Measurements from ENCODE around the gene TMA7.
A peak's percentile ranks its signal among the peaks of the same experiment; 100 is the strongest.
"Not testable (repeated sequence)": the region's sequence is repeated elsewhere in the genome, so short reads cannot be mapped to it uniquely, and the experiment has no call there.

Gene TMA7

DNA sequence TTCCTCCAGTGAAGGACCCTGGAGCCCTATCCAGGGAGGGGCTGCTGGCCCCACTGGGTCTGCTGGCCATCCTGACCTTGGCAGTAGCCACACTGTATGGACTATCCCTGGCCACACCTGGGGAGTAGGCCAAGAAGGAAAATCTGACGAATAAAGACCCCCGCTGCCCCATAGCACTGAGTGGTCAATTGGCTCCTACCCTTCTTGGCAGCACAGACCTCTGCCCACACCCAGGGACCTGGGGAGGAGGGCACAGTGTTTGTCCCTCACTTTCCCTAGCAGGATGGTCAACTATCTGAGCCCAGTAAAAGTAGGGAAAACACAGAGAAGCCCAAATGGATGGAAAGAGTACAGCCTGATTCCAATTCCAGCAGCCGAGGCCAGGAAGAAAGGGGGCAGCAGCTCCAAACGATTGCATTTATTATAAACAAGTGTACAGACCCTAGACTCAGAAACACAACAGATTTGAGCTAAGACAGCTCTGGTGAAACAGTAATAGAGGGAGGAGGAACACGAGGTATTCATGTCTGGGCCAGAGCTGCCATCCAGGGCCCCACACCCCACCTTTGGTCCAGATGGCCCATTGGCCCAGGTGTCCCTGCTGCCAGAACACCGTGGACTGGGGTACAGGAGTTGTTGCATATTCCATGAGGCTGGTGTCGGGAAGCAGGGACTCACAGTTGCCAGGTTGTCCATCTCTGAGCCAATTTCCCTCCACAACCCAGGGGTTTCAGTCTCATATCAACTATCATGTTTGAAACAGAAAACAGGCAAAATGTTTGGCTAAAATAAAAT lies 27.6 kb downstream of the TMA7 start:
- no peak for DNase-seq (ENCODE audit: low read depth in 2 of 2)

DNA sequence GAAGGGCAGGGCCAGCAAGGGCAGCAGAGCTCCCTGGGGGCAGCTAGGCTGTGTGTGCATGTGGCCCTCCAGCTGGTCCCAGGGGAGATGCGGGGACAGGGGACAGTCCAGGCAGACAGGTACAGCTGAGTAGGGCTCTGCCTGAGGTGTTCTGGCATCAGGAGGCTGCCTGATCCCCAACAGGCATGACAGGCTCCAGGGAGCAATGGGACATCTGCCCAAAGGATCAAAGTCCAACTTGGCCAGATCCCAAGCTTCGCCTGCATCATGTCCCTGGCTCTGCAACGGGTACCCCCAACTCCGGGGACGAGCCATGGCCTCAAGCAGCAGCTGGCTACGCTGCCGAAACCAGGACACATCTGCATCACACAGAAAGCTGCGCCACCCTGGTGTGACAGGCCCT lies 28.3 kb downstream of the TMA7 start:
- DNase-seq (ENCODE audit: low read depth in 2 of 2): no peak

DNA sequence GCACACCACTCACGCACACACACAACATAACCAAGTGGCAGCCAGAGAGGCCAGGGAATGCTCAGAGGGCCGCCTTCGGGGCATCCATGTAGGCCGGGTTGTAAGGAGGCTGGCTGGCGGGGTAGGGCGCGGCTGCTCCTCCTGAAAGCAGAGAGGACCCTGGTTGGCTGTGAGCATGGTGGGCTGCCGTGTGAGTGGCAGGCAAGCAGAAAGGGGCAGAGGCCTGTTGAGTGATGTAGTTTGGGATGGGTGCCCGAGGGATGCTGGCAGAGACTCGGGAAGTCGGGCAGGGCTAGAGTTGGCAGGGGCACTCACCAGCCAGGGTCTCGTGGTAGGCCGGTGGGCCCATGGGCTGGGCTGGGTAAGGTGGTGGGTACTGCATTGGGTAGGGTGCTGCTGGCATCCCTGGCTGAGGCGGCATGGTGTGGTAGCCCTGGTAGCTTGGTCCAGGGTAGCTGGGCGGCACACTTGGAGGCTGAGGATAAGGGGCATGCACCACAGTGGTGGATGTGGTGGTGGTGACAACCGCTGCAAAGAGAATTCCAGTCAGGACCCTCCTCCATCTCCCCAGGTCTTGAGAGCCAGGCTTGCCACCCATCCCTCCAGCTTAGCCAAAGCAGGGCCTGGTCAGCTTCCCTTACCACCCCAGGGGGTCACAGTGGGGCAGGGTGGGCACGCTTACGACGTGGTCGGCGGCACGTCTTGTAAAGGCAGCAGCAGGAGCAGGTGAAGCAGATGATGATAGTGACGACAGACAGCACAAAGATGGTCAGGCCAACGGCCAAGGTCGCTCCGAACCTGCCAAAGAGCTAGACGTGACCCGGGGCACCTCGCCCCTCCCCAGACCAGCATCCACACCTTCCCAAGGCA lies 29.2 kb downstream of the TMA7 start:
- DNase-seq (ENCODE audit: low read depth in 2 of 2): no peak

DNA sequence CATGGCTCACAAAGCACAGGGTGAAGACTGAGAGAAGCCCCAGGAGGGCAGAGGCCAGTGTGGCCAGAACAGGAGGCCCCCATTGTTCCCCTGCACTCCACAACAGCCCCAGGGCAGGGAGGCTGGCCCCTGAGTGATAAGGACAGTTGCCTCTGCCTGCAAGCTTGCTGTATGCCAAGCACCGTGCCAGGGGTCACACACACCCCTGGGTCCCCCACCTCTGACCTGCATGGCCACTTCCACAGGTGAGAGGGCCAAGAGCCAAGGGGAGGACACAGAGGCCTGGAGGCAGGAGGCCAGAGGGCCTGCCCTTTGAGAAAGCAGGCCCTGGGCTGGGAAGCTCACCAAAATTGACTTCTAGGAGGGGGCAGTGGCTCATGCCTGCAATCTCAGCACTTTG lies 30.2 kb downstream of the TMA7 start:
- DNase-seq (ENCODE audit: low read depth in 2 of 2): no peak

DNA sequence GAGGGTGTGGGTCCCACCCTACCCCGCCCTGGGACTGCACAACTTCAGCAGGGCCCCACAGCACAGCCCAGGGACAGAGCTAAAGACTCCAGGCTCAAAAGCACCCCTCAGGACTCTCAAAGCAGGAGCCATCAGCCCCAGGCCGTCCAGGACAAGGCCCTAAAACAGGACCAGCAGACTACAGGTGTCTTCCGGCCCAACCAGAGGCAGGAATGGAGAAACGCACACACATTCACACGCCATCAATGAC lies 32.5 kb downstream of the TMA7 start:
- DNase-seq (ENCODE audit: low read depth in 2 of 2): no peak

DNA sequence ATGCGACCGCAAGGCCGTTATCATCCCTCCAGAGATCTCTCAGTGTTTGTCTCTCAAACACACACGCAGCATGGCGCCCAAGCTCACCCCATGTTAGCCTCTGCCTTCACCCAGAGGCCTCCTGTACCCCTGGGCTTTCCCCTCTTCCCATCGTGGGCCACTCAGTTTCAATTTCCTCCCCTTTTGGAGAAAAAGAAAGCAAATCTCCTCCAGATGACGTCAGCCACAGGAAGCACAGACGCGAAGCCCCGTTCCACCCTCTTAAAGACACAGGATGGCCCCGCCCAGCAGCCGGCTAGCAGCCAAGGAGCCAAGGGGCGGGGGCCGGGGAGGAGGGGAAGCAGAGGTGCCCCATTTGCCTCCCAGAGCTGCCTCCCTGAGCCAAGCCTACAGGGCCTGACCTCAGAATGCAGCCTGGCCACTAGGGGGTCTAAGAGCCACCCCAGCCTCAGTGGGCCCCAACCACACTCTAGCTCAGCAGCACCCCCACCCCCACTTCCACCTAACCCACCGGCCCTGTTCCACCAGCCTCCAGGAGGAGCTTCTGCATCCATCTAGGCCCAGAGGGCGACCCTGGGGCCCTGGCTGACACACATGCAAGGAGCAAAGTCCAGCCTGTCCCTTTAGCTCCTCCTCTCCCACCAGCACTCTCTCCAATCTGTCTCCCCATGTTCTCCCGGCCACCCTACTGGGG lies 33.0 kb downstream of the TMA7 start:
- DNase-seq (ENCODE audit: low read depth in 2 of 2): peak; percentile 85 to 92

DNA sequence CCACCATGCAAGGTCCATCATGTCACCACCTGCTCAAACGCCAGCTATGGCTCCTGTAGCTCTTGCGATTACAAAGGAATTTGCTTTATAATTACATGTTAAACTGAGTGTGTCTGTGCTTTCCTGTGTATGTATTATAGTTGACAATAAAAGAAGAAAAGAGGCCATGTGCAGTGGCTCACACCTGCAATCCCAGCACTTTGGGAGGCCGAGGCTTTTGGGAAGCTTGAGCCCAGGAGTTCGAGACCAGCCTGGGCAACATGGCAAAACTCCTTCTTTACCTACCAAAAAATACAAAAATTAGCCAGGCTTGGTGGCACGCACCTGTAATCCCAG lies 33.5 kb downstream of the TMA7 start:
- no peak for DNase-seq (ENCODE audit: low read depth in 2 of 2)

DNA sequence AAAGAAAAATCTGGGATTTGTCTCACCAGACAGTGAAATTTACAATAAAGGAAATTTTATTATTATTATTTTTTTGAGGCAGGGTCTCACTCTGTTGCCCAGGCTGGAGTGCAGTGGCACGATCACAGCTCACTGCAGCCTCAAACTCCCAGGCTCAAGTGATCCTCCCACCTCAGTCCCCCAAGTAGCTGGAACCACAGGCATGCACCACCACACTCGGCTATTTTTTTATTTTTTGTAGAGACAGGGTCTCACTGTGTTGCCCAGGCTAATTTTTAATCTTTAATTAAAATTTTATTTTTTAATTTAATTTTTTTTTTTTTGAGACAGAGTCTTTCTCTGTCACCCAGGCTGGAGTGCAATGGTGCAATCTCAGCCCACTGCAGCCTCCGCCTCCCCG lies 34.0 kb downstream of the TMA7 start:
- DNase-seq (ENCODE audit: low read depth in 2 of 2): not testable (repeated sequence)

DNA sequence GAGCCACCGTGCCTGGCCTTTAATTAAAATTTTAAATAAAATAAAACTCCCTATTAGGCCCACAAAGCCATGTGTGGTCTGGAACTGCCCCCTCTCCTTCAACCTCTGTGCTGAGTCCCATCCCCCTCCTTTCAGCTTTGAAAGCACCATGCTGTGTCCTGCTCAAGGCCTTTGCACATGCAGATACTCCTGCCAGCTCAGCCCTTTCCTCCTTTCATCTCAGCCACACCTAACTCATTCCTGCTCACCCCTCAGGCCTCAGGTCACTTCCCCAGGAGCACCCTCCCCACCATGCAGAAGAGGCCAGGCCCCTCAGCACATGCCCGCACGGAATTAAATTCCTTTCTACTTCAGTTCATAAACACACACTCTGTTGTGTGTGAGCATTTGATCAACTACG lies 34.6 kb downstream of the TMA7 start:
- no peak for DNase-seq (ENCODE audit: low read depth in 2 of 2)

DNA sequence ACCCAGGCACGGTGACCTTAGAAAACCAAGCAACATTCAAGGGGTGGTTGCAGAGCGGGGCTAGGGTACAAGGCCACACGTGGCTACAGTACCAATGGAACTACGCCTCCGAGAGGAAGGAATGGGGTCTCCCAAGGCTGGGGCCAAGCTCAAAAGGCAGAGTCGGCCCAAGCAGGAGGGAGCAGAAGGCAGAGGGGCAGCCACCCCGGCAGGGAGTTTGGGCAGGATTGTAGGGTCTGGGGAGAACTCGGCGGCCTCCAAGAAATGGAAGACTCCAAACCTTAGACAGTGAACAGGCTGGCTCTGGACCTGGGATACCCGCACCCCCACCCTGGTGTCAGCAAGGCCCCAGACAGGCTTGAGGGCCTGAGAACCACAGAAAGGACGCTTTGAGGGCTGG lies 35.1 kb downstream of the TMA7 start:
- no peak for DNase-seq (ENCODE audit: low read depth in 2 of 2)

DNA sequence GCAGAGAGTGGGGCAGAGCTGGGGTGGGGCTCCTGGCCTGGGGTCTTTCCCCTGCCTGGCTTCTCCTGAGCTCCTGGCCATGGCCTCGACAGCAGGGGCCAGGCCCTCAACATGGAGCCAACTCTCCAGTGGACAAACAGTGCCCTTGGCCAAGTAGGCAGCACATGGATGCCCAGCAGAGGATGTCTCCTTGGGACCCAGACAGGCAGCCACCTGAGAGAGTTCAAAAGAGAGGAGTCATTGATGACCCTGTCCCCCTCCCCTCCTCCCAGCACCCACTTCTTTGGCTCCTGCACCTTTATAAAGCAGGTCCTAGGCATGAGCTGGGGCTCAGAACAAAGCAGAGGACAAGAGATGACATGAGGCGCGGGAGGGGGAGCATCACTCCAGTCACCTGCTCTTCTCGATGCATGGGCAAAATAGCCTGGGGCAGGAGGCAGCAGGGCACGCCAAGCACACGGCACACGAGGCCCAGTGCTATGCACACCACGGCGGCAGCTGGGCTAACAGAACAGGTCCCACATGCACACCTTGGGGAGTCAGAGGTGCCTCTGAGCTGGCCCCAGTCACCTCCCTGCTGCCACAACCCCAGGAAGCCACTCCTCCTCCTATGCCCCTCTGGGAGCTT lies 36.5 kb downstream of the TMA7 start:
- DNase-seq (ENCODE audit: low read depth in 2 of 2): no peak

DNA sequence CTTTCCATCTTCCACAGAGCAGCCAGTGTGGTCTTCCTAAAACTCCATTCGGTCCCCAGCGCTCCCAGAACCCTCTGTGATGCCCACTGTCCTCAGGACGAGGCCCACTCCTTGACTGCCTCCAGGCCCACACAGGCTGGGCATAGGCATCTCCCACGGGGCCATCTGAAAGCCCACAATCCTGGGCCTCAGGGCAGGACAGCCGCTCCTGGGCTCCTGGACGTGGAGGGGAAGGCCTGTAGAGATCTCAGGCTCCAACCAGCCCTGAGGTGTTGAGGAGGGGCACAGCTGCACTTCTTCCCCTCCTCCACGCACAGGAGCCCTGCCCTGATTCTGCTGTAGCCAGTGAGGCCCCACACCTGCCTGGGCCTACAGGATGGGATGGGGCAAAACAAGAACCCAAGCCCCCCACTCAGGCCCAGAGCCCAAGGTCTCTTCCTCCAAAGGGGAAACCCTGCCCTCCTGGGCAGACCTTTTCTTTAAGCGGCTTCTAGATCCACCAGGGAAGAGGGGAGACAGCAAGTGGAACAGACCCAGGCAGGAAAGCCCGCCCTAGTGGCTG lies 38.0 kb downstream of the TMA7 start:
- DNase-seq (ENCODE audit: low read depth in 2 of 2): no peak

DNA sequence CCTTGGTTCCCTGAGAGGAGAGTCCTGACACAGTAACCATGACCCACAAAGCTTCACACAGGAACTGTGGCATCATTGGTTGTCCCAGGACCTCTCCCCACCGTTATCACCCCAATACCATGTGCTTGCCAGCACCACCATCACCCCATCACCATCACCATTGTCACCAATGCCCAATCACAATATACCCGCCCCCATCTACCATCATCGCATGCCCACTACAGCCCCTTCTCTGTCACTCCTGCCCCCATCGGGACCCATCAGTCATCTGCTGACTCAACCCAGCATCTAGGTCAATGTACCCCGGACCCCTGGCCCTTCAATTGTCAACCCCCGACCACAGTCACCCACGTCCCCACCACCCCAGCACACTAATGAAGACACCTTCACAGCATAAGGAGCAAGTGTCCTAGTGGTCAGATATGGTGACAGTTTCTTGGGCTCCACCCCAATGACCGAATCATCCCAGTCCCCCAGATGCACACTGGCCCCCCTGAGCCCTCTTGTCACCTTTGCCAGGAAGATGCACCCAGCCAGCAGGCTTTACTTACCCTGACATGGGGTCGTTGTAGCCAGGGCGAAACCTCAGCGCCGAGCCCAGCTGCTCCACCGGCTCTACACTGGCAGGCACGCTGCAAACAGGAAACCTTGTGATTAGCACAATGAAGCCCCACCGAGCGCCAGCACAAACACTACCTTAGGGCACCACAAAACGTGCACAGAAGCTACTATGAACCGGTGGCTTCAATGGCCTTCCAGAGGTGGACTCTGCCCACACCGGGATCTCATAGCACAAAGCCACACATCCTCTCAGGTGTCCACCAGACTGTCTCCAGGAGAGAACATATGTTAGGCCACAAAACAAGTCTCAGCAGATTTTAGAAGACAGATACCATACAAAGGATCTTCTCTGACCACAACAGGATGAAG lies 38.8 kb downstream of the TMA7 start:
- peak in 1 of 2 donors; percentile 38 for DNase-seq (ENCODE audit: low read depth in 2 of 2)

DNA sequence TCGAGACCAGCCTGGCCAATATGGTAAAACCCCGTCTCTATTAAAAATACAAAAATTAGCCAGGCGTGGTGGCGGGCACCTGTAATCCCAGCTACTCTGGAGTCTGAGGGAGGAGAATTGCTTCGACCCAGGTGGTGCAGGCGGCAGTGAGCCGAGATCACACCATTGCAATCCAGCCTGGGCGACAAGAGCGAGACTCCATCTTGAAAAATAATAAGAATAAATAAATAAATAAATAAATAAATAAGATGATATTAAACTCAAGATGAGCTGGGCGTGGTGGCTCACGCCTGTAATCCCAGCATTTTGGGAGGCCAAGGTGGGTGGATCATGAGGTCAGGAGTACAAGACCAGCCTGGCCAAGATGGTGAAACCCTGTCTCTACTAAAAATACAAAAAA lies 40.8 kb downstream of the TMA7 start:
- DNase-seq (ENCODE audit: low read depth in 2 of 2): not testable (repeated sequence)

DNA sequence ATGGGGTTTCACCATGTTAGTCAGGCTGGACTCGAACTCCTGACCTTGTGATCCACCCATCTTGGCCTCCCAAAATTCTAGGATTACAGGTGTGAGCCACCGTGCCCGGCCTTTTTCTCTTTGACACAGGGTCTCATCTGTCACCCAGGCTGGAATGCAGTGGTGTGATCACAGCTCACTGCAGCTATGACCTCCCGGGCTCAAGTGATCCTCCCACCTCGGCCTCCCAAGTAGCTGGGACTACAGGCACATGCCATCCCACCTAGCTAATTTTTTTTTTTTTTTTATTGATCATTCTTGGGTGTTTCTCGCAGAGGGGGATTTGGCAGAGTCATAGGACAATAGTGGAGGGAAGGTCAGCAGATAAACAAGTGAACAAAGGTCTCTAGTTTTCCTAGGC lies 42.8 kb downstream of the TMA7 start:
- DNase-seq (ENCODE audit: low read depth in 2 of 2): not testable (repeated sequence)

DNA sequence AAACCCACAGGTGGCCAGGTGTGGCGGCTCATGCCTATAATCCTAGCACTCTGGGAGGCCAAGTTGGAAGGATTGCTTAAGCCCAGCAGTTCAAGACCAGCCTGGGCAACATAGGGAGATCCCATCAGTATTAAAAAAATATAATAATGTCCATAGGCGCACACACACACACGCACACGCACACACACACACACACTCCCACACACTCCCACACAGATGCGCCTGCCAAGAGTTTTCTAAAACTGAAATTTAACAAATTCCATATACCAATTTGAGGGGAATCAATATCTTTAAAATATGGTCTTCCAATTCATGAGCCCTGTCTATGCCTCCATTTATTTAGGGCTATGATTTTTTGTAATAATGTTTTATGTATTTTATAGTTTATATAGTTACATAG lies 46.9 kb downstream of the TMA7 start:
- DNase-seq (ENCODE audit: low read depth in 2 of 2): no peak

DNA sequence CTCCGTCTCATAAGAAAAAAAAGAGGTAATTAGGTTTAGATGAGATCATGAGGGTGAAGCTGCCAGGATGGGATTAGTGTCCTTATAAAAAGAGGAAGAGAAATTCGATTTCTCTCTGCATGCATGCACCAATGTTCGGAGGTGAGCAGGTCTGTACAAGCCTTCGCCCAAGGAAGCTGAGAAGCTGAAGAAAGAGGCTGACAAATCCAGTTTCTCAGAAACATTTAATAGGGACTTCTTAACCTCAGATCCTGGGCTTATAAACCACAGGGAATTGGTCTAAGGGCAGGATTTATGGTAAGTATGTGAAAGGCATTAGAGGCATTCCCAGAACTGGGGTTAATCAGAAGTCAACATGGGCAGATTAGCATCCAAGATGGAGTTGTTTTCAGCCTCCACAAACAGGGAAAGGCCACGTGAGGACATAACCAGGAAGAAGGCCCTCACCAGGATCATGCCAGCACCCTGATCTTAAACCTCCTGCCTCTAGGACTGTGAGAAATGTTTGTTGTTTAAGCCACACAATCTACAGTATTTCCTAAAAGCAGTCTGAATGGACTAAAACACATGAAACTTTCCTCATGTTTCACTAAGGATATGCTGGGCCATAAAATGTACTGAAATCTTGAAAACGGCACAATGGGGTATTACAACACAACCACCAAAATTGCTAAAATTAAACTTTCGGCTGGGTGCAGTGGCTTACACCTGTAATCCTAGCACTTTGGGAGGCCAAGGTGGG lies 52.6 kb downstream of the TMA7 start:
- no peak for DNase-seq (ENCODE audit: low read depth in 2 of 2)

DNA sequence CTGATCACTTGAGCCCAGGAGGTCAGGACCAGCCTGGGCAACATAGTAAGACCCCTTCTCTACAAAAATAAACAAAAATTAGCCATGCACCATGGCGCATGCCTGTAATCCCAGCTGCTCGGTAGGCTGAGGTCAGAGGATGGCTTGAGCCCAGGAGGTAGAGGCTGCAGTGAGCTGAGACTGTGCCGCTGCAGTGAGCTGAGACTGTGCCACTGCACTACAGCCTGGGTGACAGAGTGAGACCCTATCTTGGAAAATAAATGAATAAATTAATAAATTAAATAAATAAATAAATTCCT lies 53.1 kb downstream of the TMA7 start:
- DNase-seq (ENCODE audit: low read depth in 2 of 2): no peak
